Inferior parietal cortex (tissue), 1 donor: ENCODE results near the gene CIB1.

Experiments
- DNase-seq: peaks from one replicate; pipeline ENCODE4 v3.0.0-alpha.2; 2016; ENCODE audit errors: extremely low spot score

The CIB1 gene

DNA sequence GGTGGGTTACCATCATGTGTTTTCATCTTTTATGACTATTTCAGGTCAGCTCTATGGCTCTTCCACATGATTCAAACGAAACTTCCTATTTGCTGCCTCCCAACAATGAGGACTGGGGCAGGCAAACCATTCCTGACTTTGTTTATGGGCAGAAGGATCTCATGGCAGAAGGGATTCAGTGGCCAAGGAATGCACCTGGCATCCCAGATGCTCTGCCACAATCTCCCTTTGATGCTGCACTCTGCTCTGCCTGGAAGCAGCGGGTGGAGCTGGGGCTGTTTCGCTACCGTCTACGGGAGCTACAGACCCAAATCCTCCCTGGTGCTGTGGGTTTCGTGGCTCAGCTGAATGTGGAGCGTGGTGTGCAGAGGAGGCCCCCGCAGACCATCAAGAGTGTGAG is 7.1 kb upstream of the CIB1 start:
- DNase-seq = no peak

DNA sequence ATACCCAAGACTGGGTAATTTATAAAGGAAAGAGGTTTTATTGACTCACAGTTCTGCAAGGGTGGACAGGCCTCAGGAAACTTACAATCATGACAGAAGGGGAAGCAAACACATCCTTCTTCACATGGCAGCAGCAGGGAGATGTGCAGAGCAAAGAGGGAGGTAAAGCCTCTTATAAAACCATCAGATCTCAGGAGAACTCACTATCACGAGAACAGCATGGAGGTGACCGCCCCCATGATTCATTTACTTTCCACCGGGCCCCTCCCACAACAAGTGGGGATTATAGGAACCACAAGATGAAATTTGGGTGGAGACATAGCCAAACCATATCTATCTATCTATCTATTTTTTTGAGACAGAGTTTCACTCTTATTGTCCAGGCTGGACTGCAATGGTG is 5.6 kb upstream of the CIB1 start:
- no peak for DNase-seq

DNA sequence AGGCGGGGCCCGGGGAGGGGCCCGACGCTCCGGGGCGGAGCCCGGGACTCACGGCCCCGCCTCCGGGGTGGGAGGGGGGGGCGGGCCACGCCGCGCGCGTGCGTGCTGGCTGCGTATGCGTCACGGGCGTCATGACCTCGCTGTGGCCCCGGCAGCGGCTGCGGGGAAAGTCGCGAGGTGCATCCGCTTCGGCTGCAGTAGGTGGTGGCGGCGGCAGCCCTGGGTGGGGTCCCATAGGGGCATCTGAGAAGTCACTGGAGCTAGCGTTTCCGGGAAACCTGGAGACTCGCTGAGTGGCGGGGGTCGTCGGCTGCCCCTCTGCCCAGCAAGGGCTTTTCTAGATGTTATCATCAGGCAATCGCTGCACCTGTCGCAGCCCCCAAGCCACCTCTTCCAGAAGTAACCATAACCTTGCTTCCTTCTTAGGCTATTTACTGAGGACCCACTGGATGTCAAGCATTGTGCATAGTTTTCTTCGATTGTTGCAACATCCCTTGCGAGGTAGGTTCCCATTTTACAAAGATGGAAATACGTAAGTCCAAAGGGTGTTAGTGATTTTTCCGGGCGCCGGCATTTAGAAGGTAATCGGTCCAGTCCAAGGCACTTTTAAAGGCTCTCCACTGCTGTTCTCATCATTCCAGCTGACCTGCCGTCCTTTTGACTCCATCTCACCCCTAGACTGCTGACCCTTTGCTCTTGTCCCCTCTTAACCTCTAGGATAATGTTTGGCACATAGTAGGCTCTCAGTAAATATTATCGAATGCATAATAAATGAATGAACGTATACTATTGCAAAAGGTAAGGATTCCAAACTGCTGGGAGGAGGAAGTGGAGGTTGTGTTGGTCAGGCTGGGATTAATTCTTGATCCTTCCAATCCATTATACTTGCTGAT is 601 bp upstream of the CIB1 start, which contains the start of gene GDPGP1:
Gene GDPGP1, plus strand, starts transcription at position 114 of the 893 bp plus-strand sequence. CDS start 6,700 bp downstream, outside the sequence.
- peak; percentile 90 for DNase-seq

- no peak for DNase-seq
Measured at GRCh38 chr15:90232941-90233386, 777 bp downstream of the CIB1 start.

- no peak for DNase-seq
Measured at GRCh38 chr15:90232196-90232595, 1.5 kb downstream of the CIB1 start.

- DNase-seq = no peak
Measured at GRCh38 chr15:90231028-90232017, 2.4 kb downstream of the CIB1 start.

GRCh38 chr15:90230610-90231009 is 3.1 kb downstream of the CIB1 start:
- no peak for DNase-seq

DNA sequence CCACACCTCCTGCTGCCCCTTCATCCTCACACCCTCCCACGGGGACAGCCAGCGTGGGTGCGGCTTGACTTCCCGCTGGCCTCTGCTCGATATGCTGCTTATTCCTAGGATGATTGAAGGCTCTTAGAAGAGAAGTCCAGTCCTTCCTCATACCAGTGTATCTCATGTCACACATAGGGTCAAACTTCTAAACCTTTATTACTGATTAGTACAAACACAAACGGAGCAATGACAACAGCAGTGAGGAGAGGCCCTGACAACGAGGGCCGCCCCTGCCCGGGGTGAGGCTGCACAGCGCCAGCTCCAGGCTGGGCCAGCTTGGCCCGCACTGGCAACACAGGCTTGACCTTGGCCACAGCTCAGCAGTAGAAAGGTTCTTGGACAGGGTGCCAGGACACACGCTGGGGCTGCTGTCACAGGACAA is 3.7 kb downstream of the CIB1 start:
- DNase-seq = no peak

DNA sequence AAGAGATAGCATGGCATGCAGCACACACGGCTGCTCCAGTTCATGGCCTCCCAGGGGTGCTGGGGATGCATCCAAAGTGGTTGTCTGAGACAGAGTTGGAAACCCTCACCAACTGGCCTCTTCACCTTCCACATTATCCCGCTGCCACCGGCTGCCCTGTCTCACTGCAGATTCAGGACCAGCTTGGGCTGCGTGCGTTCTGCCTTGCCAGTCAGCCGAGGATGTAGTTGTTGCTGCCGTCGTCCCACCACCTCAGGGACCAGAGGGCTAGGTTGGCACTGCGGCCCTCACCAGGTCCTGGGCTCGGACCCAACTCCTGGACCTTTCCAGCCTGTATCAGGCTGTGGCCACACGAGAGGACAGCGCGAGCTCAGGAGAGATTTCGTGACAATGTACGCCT is 4.8 kb downstream of the CIB1 start:
- no peak for DNase-seq

DNA sequence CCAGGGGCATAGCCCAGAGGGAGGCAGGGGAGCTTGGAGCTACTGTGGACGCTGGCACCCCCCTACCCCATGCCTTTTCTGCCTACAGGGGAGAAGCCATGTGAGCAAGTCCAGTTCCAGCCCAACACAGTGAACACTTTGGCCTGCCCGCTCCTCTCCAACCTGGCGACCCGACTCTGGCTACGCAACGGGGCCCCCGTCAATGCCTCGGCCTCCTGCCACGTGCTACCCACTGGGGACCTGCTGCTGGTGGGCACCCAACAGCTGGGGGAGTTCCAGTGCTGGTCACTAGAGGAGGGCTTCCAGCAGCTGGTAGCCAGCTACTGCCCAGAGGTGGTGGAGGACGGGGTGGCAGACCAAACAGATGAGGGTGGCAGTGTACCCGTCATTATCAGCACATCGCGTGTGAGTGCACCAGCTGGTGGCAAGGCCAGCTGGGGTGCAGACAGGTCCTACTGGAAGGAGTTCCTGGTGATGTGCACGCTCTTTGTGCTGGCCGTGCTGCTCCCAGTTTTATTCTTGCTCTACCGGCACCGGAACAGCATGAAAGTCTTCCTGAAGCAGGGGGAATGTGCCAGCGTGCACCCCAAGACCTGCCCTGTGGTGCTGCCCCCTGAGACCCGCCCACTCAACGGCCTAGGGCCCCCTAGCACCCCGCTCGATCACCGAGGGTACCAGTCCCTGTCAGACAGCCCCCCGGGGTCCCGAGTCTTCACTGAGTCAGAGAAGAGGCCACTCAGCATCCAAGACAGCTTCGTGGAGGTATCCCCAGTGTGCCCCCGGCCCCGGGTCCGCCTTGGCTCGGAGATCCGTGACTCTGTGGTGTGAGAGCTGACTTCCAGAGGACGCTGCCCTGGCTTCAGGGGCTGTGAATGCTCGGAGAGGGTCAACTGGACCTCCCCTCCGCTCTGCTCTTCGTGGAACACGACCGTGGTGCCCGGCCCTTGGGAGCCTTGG is 5.6 kb downstream of the CIB1 start:
- no peak for DNase-seq

- no peak for DNase-seq
Measured at GRCh38 chr15:90227336-90227735, 6.4 kb downstream of the CIB1 start.

DNA sequence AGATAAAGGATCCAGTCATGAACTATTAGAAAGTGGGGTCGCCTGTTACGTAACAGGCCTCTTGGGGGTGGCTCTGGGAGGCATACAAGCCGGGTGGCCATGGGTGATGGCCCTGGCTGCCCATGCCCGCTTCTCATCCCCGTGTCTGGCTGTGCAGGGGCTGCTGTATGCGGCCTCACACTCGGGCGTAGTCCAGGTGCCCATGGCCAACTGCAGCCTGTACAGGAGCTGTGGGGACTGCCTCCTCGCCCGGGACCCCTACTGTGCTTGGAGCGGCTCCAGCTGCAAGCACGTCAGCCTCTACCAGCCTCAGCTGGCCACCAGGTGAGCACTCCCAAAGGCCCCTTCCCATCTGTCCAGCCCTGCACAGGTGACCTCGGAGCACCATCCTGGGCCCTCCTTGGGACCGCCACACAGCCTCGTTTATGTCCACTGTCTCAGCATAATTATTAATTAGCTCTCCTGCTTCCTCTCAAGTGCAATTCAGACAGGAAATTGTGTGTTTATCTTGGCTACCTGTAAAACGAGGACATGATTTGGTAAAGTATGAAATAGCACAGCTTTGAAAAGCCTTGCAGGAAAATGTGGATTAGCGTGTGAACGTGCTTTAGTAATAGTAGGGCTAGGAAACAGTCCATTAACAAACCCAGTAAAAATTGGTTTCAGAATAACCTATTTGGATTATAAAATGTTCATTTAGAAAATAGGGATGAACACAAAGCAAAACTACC is 8.1 kb downstream of the CIB1 start:
- DNase-seq = no peak

DNA sequence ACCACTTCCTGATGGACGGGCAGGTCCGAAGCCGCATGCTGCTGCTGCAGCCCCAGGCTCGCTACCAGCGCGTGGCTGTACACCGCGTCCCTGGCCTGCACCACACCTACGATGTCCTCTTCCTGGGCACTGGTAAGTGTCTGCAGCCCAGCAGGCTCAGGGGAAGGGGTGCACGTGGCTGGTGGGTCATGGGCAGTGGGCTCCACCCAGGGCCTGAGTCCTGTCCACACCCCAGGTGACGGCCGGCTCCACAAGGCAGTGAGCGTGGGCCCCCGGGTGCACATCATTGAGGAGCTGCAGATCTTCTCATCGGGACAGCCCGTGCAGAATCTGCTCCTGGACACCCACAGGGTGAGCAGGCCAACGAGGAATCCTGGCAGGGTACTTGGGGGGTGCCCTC is 8.7 kb downstream of the CIB1 start:
- no peak for DNase-seq

- DNase-seq = no peak
Measured at GRCh38 chr15:90223441-90224165, 10.1 kb downstream of the CIB1 start.

DNA sequence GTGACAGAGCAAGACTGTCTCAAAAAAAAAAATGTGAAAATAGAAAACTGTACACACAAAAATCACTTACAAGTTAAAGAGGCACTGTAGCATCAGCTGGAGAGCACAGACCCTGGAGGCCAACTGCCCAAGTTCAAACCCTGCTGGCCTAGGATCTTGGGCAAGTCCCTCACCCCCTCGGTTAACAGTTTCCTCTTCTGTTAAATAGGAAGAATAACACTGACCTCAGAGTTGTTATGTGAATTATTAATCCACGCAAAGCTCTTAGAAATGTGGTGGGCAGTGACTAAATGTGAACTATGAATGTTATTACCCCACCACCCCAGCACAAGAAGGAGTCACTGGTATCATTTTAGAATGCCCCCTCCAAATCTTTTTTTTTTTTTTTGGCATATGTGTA is 11.2 kb downstream of the CIB1 start:
- DNase-seq = no peak

- peak; percentile 75 for DNase-seq
Measured at GRCh38 chr15:90221246-90221900, 12.4 kb downstream of the CIB1 start.

DNA sequence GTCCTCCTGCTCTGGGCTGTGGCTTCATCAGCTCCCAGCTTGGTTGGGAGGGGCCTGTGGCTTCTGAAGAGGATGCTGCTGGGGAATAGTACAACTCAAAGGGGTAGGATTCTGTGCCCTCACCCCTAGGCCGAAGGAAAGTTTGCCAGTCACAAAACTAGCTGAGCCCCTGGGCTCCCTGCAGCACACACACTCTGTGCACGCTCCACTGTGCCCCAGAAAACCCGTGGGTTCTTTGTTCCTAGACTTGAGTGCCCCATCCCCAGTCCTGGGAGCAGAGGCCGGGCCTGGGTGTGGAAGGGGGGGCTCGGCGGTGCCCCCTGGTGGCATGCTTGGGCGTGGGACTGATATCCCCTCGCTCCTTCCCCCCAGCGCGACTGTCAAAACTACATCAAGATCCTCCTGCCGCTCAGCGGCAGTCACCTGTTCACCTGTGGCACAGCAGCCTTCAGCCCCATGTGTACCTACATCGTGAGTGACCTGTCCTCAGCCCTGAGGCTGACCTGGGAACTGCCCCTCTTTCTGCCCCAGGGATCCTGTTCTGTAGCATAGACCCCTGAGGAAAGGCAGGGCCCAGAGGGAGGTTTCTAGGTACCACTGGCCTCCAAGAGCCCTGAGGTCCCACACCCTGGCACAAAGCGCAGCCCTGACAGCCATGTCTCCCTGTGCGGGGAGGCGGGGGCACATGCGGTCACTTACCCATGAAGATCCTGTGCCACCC is 14.2 kb downstream of the CIB1 start:
- DNase-seq = no peak

DNA sequence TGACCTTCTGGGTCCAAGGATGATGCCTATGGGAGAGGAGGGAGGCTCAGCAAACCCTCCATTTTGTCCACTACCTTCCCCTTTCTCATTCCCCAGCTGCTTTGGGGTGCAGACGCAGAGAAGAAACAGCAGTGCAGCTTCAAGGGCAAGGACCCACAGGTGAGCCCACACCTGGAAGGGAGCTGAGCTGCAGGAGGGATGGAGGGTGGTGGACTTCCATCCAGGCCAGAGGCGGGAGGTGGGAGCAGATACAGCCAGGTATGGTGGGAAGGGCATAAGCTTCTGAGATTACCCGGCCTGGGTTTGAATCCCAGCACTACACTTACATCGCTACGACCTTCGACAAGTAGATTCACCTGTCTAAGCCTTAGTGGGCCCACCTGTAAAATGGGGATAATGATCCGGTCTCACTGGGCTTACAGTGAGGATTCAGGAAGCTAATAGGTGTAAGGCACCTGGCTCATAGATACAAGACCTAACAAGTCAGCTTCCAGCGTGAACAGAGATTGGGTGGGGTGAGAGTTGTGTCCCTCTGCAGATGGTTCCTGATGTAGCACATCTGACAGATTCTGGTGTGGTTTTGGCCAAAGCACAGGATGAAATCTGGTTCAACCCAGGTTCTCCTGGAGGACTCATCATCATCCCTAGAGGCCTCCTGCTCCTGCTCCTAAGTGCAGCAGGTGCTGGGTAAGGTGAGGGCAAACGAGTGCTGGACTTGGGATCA is 15.9 kb downstream of the CIB1 start:
- no peak for DNase-seq
